NCI-H2196 (cell line): Measurements from ENCODE around the gene RFX2.
A peak's percentile ranks its signal among the peaks of the same experiment; 100 is the strongest.

ENCODE experiments used
- DNase-seq: peaks from one replicate; lab custom pipeline; 2025; ENCODE audit not compliant: unreplicated experiment; lab: John Stamatoyannopoulos, UW

The RFX2 gene

DNA sequence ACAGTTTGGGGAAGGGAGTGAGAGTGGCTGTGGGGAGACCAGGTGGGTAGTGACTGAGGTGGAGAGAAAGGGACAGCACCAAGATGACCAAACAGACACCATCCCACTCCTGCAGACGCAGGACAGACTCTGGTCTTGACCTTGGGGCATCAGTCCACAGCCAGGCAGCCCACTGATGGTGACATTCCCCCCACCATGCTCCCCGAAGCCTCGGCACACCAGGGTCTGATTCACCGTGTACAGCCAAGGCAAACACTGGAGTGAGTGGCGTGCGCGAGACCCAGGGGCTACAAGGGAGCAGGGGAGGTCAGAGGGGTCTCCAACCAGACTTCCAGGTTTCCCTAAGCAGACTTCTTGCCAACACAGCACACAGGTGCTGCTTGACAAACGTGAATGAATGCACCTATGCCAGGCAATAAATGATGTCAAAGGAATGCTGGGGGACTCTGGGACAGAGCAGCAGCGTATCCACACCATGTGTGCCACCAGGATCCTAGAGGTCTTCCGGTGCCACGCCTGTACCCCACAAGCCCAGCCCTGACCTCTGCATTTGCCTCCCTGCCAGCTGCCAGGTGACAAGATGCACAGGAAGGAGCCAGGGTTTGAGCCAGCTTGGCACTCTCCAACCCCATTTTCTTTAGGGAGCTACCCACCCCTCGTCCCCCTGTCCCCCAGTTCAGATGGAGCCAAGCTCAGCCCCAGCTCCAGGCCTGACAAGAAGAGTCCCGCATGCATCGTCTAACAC is 150.9 kb downstream of the RFX2 start:
- DNase-seq, result no peak

DNA sequence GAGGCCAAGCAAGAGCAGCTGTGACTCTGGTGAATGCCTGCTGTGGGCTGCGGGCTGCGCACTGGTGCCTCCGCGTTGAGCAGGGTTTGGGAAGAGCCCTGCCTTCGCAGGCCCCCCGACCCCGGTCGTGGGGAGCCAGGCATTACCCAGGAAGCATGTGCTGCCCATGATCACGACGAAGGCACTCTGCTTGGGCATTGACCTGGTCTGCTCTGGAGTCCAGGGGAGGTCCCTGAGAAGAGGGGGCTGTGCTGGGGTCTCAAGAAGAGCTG is 151.5 kb downstream of the RFX2 start:
- DNase-seq, result no peak

DNA sequence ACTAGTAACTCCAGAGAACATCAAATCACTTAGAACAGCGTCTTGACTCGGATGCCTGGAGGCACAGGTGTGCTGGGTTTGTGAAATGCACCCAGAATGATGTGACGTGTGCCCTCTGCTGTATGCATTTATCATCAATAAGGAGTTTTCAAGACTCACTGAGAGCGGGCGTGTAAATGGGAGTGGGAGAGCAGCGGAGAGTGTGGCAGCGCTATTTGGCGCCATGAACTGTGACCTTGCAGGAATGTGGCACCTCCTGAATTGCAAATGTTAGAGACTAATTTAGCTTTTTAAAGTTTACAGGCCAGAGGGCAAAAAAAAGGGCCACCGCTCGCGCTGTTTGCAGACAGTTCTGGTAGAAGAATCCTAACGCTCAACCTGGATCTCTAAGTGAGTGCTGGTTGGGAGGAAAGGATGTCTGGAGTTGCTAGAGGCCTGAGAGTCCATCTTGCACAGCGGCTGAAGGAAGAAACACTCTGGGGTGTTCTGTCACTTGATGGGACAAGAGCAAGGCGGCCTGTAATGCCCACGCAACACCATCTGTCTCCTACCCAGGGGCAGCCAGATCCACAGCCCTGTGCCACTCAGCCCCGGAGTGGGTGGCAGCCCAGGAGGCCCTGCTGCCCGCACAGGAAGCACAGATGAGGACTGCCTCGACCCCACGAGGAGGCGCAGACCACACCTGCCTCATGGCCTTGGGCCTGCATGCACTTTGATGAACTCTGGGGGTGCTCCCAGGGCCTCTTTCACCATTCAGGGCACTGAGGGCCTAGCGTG is 152.0 kb downstream of the RFX2 start:
- no peak for DNase-seq

DNA sequence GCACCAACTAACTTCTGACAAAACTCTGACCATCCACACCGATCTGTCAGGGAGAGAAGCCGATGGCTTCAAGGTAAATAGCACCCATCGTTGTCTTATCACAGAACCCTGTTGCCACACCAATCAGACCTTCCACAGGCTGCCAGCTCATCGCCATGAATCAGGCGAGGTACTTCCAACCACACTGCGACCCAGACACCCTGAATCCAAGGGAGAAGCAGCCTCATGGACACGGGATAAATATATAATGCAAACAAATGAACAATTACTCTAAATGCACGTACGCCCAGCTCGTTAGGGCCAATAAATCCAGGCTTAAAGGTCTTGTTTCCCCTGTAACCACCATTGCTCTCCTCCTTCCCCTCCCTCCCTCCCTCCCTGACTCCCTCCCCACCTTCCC is 153.1 kb downstream of the RFX2 start:
- DNase-seq, result no peak

DNA sequence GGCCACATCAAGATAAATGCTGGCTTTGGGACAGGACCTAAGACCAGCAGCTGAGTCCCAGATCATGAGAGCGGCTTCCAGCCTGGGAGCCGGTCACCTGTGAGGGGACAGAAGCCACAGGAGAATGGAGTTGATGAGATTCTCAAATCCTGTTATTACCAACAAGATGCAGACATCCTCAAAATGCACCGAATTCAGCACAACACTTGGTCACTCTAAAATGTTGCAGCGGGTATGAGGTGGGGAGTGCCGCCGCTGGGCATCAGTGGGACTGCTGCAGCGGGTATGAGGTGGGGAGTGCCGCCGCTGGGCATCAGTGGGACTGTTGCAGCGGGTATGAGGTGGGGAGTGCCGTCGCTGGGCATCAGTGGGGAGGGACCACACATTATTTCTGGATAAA is 153.6 kb downstream of the RFX2 start:
- DNase-seq, result no peak

GRCh38 chr19:5956323-5956722 is 154.0 kb downstream of the RFX2 start:
- DNase-seq, result no peak

DNA sequence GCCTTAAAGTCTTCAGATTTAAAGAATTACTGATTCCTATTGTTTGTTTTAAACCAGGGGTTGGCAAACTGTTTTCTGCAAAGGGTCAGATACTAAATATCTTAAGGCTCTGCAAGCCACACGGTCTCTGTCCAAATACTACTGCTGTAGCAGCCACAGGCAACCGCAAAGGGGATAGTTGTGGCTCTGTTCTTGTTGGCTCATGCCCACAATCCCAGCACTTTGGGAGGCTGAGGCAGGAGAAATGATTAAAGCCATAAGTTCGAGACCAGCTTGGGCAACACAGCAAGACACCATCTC is 154.7 kb downstream of the RFX2 start:
- DNase-seq, result no peak

DNA sequence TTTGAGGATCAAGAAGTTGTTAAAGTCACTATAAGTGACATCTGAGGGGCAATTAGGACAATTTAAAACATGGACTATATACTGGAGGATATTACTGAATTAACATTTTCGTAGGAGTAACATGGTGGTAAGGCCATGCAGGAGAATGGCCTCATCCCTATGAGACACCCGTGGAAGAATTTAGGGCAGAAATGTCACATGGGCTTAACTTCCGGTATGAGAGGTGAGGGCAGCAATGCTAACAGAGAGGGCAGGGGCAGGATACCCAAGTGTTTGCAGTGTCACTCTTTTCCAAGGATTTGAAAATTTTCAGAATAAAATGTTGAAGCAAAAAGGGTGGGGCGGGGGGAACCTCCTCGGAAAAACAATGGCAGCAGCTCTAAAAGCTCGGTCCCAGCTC is 156.0 kb downstream of the RFX2 start:
- peak; percentile 39 for DNase-seq

- DNase-seq, result no peak
These were observed 156.6 kb downstream of the RFX2 start for GRCh38 chr19:5953680-5954213.

- DNase-seq, result no peak
These were observed 157.2 kb downstream of the RFX2 start for GRCh38 chr19:5953030-5953589.

DNA sequence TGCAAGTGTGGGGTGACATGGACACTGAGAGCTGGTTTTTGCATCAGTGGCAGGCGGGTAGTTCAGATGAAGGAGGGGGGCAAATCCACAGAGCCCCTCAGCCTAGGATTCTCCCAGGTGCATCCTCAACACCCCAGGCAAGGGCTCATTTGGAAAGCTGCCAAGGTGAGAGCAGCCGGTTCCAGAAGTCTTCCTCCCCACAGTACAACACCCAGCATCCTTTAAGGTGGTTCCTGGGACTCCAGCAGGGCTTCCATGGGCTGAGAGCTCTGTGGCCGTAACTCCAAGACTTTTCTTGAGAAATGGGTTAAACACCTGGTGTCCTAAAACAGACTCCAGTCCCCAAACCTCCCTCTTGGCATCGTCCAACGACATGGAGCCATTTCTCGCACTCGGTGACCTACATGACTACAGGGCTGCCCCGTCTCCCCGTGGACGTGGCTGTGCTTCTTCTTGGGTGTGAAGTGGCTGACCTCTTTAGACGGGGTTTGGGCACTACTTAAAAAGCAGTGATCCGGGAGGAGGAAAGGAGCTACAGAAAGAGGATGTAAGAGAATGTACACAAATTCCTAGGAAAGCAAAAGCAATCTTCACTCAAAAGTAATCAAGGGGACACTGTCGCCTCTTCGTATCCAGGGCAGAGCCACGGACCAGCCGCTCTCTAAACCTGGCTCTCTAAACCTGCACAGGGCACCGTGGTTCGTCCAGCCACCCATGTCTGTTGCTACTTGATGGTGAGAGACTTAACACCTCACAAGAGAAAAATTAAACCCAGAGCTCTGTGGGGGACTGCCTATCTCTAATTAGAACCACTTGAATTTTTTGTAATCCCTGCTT is 157.9 kb downstream of the RFX2 start:
- DNase-seq, result no peak

DNA sequence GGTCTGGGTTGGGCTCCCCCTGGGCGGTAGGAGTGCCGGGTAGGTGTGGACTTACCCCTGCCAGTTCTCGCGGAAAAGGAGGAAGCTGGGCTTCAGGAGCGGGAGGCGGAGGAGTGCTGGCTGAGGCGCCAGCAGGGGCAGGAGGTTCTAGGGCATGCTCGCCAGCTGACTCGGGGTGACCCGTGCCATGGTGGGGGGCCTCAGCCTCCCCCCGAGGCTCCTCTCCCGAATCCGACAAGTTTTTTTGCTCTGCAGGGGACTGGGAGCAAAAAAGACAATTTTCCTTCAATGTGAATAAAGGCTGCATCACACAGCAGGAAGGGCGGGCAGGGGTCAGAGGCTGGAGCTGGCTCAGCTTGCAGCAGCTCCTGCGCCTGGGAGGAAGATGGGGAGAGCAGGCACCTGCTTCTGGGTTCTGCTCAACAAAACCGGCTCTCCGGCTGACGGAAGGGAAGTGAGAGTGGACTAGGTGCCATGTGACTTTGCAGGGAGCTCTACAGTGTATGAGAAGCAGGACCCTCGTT is 158.9 kb downstream of the RFX2 start:
- no peak for DNase-seq

DNA sequence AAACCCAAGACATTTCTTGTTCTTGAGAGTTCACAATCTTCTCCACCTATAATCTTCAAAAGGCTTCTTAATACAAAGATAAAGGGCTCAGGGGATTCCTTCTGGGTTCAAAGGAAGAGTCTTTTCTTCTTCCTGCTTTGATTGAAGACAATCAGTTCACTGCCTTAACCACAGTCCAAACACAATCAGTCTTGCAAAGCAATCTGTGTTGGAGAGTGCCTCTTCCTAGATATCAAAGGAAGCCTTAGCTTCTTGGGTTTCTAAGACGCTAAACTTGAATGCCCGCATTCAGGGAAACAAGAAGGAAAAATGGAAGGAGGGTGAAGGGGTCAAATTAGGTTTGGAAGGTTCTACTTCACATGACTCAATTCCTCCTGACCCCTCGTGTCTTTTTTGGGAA is 159.6 kb downstream of the RFX2 start:
- DNase-seq, result no peak

GRCh38 chr19:5949792-5950305 is 160.5 kb downstream of the RFX2 start:
- DNase-seq, result peak; percentile 84

DNA sequence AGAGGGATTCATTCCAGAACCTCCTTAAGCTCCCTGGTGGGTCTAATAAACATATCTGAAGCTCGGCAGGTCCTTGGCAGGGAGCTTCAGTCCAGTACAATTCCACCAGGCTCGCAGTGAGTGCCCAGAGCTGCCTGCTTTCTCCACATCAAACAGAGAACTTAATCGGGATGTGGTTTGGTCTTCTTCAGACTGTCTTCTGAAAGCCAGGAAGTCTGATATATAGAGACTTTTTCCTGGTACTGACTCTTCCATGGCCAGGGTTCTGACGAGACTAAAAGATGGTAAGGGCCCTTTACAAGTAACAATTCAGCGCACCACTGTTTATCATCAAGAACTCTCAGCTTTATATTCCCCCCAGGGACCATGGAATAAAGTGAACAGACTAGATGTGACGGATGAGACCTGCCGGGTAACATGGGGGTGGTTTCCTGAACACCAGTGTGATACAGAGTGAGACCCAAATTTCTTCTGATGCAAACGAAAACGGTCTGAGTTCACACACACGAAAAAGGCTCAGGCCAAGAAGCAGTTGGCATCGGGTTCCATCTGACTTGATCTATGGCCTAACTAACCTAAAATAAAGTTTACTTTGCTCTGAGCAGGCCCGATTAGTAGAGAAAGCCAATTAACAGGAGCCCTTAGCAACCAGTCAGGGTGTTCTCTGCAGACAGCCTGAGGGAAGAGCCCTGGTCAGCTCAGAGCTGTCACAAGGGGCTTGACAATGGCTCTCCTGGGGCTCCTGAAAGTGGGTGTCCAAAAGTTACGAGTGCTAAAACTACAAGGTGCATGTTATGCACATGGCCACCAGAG is 161.3 kb downstream of the RFX2 start:
- no peak for DNase-seq

GRCh38 chr19:5947435-5947834 is 162.9 kb downstream of the RFX2 start:
- no peak for DNase-seq

DNA sequence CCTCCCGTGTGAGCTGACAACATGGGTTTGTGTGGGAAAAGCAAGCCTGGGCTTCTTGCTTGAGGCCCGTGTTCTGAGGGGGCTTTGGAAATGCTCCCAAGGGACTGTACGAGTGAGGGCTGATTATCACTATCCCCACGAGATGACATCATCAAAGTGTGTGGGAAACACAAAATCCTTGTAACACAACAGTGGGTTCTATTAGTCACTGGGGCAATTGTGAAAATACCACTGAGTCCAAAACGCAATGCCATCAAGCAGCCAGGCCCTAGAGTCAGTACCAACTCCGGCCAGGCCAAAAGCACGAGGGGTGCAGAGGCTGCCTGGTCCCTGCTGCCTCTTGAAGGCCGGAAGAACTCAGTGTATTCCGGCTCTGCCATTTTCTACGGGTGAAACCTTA is 166.7 kb downstream of the RFX2 start:
- DNase-seq, result no peak
